SH-SY5Y (cell line): Measurements from ENCODE around the gene SNRPD3.

ENCODE experiments used
- GATA2 ChIP-seq: IDR thresholded peaks from 2 replicates; pipeline ENCODE4 v1.6.1; 2011; ENCODE audit warnings: mild to moderate bottlenecking, low read depth, low read length
- GATA3 ChIP-seq: IDR thresholded peaks from 2 replicates; pipeline ENCODE4 v1.6.1; 2011; ENCODE audit warnings: low read depth, mild to moderate bottlenecking, low read length, moderate library complexity

GRCh38 chr22:24585927-24586546, 30.2 kb downstream of the SNRPD3 start:
- TF ChIP-seq GATA2 (no peak), GATA3 (no peak)
